Measurements from ENCODE around the gene CRY2.

Gene CRY2

DNA sequence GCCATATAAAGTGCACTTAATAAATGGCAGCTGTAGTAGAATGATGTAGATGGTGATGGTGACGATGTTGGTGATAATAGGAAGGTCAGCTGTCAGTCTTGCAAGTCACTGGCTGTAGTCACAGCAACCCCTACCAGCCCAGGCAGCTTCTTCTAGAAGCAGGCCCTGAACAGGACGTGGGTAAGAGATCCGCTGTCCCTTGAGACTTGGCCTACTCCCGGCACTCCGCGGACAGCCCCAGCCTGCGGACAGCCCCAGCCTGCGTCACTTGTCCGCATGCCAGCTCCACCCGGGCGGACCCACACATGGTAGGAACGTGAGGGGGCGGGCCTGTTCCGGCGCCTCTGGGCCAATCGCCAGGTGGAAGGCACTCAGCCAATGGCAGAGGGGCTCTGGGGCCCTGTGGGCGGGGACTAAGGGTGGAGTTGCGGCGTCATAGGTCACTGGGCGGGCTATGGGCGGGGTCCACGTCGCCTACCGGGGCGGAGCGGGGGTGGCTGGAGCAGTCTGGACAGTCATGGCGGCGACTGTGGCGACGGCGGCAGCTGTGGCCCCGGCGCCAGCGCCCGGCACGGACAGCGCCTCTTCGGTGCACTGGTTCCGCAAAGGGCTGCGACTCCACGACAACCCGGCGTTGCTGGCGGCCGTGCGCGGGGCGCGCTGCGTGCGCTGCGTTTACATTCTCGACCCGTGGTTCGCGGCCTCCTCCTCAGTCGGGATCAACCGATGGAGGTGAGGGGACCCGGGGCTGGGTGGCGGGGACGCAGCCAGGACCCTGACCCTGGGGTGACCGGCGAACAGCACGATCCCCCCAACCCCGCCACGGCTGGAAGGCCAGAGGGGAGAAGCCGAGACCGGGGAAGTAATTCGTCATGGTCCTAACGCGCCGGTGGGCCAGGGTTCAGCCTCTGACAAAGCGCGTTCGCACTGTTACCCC, at the start of gene CRY2:
TSS of gene CRY2 (plus strand) at position 502 of the 937 bp plus-strand sequence. CDS start at position 518, 16 bp downstream.
- TF ChIP-seq, protein P1, sequence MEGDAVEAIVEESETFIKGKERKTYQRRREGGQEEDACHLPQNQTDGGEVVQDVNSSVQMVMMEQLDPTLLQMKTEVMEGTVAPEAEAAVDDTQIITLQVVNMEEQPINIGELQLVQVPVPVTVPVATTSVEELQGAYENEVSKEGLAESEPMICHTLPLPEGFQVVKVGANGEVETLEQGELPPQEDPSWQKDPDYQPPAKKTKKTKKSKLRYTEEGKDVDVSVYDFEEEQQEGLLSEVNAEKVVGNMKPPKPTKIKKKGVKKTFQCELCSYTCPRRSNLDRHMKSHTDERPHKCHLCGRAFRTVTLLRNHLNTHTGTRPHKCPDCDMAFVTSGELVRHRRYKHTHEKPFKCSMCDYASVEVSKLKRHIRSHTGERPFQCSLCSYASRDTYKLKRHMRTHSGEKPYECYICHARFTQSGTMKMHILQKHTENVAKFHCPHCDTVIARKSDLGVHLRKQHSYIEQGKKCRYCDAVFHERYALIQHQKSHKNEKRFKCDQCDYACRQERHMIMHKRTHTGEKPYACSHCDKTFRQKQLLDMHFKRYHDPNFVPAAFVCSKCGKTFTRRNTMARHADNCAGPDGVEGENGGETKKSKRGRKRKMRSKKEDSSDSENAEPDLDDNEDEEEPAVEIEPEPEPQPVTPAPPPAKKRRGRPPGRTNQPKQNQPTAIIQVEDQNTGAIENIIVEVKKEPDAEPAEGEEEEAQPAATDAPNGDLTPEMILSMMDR (IDR thresholded peaks at IDR 0.05; ENCODE audit: insufficient read depth, low read depth, low read length, missing control alignments): no peak
- H3K4me3 ChIP-seq (ENCODE audit: low read length): peak within 1 kb of the TSS; percentile 95
- DNase-seq (ENCODE audit: low read depth): peak; percentile 98

DNA sequence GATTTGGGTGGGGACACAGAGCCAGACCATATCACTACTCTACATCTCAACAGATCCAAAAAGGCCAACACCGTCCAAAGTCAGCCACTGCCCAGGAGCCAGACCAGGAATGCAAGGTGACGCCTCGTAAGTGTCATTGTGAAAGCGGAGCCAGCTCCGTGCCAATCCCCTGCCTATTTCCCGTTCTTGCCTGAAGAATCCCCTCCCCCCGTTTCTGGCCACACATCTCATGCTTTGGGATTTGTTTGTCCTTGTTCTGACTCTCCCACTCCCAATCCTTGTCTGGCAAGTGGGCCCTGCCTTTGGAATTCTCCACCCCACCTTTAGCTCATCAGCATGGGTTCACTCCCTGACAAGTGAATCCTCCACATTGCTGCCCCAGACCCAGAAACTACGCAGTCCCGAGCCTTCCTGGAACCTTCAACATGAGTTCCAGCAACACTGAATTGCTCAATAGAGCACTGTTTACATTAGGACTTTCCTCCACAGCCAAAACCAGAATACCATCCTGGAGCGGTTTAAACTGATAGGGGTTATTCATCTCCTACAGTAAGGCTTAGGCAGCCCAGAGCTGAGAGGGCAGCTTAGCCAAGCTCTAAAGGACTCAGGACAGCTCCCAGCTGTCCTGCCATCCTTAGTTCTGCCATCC, 48.4 kb upstream of the CRY2 start:
- TF ChIP-seq, protein P1 (IDR thresholded peaks at IDR 0.05; ENCODE audit: insufficient read depth, low read depth, low read length, missing control alignments): no peak
- DNase-seq (ENCODE audit: low read depth): no peak
- no peak overlapping the region for H3K4me3 ChIP-seq (ENCODE audit: low read length)

DNA sequence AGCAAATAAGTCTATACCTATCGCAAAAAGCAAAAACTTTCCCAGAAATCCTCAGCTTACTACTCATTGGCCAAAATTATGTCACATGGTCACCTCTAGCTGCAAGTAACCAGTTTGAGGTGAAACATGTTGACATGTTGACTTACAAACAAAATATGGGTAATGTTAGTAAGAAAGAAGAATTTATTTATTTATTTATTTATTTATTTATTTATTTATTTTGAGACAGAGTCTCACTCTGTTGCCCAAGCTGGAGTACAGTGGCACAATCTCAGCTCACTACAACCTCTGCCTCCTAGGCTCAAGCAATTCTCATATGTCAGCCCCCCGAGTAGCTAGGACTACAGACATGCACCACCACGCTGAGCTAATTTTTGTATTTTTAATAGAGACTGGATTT, 47.7 kb upstream of the CRY2 start:
- TF ChIP-seq, protein P1 (IDR thresholded peaks at IDR 0.05; ENCODE audit: insufficient read depth, low read depth, low read length, missing control alignments): no peak
- no peak overlapping the region for H3K4me3 ChIP-seq (ENCODE audit: low read length)
- DNase-seq (ENCODE audit: low read depth): no peak

DNA sequence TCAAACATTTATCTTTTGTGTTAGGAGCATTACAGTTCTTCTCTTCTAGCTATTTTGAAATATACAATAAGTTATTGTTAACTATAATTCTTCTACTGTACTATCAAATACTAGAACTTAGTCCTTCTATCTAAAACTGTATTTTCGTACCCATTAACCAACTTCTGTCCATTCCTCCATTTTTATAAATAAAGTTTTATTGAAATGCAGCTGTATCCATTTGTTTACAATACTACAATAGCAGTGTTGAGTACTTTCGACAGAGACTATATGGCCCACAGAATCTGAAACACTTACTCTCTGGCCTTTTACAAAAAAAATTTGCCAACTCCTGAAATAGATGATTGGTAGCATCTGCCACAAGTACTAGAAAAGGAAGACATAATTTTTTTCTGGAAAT, 47.0 kb upstream of the CRY2 start:
- TF ChIP-seq, protein P1 (IDR thresholded peaks at IDR 0.05; ENCODE audit: insufficient read depth, low read depth, low read length, missing control alignments): no peak
- H3K4me3 ChIP-seq (ENCODE audit: low read length): no peak overlapping the region
- DNase-seq (ENCODE audit: low read depth): no peak

DNA sequence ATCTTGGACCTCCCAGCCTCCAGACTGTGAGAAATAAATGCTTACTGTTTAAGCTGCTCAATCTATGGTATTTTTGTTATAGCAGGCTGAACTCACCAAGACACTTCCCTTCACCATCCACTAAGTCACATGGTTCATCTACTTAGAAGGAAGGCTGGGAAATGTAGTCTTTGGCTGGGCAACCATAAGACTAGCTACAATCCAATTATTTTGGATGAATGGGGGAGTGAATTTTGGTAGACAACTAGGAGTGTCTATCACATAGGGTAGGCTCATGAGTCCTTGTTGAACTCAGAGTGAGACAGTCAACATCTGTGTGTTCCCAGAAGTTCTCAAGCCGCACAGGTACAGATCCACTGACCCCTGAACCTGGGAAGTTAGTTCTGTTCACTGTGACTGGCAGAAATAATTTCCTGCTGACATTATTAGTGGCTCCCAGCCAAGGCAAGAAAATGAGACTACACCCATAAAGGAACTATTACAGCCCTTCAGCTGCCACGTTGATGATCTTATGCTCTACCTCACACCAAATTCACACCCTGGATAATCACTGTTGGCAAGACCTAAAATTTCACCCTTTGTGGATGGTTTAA, 45.5 kb upstream of the CRY2 start:
- H3K4me3 ChIP-seq (ENCODE audit: low read length): no peak overlapping the region
- TF ChIP-seq, protein P1 (IDR thresholded peaks at IDR 0.05; ENCODE audit: insufficient read depth, low read depth, low read length, missing control alignments): no peak
- peak; percentile 52 for DNase-seq (ENCODE audit: low read depth)

DNA sequence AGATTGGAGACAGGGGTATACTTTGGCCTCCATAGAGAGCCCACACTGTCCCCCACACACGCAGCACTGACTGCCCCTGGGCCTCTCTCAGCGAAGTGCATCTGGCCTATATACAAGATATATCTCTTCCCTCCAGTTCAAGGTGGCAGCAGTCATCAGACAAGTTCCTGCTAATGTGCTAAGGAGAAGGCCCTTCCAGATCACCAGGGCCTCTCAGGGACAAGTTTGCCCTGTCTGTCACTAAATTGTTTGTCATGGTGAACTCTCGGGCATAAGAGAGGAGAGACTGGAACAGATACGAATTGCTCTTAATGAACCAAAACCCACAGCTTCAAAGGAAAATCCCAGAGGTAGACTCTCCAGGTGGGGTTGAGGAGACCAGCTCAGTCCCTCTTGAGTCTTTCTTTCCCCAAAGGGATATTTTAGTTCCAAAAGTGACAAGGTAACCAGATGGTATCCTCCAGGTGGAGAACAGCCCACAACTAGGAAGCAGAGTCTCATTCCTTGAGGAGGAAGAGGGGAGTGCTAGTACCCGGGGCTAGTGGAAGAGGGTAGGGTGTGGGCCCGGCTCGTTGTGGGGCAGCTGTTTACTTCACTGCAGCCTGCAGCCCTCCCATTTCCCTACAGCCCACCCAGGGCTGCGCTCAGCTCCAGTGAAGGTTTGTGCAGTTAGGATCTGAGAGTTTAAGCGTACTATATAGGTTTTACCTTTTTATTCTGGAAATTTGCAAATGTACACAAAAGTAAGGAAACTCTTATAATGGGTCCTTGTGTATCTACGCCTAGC, 44.6 kb upstream of the CRY2 start:
- DNase-seq (ENCODE audit: low read depth): no peak

More for the DNA sequence above, 44.6 kb upstream of the CRY2 start:
- TF ChIP-seq, protein P1 (IDR thresholded peaks at IDR 0.05; ENCODE audit: insufficient read depth, low read depth, low read length, missing control alignments): no peak
- H3K4me3 ChIP-seq (ENCODE audit: low read length): no peak overlapping the region

Data from epithelial cell of esophagus (primary cell).